GM19043 (cell line): ENCODE measurements around the gene SOHLH1.
"Not testable (repeated sequence)": the region's sequence is repeated elsewhere in the genome, so short reads cannot be mapped to it uniquely, and the experiment has no call there.

Experiments
- ATAC-seq: cut with Tn5 transposase; IDR thresholded peaks from one replicate; pipeline ENCODE4 v1.9.1; 2021; ENCODE audit warnings: low read depth; ENCODE audit not compliant: unreplicated experiment

SOHLH1 gene

DNA sequence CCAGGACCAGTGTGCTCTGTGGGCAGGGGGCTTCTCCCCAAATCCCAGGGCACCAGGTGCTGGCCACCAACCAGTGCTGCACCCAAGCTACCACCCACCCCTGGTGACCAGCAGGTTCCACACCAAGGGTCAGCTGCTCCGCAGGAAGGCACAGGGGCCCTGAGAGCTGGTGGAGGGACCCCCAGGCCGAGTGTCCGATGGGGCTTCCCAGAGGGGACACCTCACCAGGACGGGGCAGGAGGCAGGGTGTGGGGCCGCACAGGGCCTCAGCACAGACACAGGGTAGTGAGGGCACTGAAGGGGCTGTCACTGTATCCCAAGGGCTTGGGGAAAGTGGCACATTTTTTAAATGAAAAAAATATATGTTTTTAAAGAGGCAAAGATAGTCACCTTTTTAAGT, 18.1 kb downstream of the SOHLH1 start:
- ATAC-seq, result no peak

DNA sequence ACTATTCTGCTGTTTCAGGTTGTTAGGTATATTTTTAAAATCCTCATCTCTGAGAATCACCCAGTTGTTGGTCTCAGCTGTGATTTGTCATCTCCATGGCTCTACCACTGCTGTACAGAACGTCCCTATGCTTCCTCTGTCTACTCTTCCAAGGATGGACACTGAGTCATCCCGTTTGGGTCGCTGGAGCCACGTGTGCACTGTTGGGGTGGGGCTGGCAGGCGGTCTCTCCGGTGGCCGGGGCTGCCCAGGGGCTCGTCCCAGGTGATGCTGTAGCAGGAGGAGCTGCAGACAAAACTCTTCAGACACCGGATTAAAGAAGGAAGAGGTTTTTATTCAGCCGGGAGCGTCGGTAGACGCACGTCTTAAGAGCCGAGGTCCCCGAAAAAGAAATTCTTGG, 19.2 kb downstream of the SOHLH1 start:
- no peak for ATAC-seq

DNA sequence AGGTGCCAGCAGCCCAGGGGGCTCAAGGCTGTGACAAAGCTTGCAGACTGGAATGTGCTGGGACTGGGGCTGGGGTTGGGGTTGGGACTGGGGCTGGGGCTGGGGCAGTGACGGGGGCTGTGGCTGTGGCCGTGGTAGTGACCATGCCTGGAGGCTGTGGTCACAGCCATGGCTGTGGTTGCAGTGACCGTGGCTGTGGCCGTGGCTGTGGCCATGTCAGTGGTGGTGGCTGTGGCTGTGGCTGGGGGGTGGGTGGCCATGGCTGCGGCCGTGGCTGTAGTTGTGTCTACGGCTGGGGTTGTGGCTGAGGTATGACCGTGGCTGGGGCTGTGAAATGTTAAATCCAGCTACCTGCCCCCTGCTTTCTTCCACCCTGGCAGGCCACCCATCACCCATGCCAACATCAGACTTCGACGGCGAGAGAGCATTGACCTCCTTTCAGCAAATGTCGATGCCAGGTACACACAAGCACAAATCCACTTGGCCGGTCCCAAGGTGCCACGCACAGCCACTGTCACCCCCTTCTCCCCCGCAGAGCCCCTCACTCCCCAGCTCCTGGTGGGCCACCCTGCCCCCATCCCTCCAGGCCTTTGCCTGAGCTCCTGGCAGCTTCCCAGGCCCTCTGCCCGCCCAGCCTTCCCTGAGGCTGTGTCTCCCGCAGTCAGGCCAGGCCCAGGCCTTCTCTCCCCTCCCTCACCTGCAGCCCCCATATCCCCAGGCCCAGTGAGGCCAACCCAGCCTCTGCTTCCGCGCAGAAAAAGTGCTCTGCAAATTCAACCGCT, 20.9 kb downstream of the SOHLH1 start:
- ATAC-seq, result no peak

DNA sequence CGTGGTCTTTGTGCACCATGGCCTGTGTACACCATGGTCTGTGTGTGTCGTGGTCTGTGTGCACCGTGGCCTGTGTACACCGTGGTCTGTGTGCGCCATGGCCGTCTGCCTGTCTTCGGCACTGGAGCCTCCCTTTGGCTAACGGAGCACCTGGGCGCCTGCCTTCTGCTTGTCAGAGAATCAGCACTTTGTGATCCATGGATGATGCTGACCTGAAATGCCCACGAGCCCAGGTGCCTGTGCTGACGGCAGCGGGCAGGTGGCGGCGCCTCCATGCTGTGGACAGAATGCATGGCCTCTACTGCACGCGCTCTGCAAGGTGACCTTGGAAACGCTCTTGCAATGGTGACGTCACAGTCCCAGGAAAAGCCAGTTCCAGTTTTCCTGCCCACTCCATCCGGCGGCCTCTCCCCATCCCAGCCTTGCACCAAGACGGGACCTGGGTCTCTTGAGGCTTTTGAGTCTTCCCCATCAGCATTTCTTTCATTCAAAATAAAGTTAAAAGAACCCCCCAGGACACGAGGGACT, 21.6 kb downstream of the SOHLH1 start:
- ATAC-seq, result no peak

DNA sequence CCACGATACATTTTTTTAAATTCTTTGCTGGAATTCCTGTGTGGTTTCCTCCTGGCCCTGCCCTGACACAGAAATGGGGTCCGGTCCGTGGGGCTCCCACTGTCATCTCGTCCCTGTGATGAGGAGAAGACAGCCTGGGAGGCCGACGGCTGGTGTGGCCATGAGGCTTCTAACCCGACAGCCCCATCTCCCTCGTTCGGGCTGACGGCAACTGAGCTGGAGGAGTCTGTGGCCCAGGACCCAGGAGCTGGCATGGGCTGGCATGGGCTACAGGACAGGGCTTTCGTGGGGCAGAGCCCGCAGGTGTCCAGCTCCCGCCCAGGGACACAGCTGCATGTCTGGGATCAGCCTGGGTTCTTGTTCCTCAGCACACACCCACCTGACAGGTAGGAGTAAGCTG, 22.4 kb downstream of the SOHLH1 start:
- no peak for ATAC-seq

DNA sequence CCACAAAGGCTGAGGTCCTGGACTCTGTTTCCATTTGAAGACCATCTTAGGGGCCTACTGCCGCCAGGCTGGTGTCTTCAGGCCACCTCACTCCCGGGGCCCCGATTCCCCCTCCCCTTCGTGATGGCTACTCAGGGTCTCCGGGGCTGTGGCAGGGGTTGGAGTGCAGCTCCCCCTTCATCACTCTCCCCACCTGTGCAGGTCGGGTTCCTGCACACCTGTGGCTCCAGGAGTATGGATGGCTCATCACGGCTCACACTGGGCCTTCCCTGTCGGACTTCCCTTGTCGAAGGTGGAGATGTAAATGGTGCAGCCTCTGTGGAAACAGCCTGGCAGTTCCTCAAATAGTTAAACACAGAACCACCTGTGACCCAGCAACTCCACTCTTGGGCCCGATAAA, 24.3 kb downstream of the SOHLH1 start:
- no peak for ATAC-seq

DNA sequence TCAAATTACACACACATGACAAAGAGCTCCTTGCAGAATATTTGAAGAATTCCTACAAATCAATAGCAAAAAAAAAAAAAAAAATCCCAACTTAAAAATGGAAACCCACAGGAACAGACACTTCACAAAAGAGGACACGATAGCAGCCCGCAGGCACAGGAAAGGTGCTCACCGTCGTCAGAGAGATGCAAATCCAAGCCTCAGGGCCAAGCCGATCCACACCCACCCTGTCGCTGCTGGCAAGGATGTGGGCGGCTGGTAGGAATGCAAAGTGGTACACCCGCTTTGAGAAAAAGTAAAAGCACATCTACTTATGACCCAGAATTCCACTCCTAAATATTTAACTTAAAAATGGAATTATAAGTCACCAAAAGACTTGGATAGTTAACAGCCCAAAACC, 25.3 kb downstream of the SOHLH1 start:
- ATAC-seq, result no peak

DNA sequence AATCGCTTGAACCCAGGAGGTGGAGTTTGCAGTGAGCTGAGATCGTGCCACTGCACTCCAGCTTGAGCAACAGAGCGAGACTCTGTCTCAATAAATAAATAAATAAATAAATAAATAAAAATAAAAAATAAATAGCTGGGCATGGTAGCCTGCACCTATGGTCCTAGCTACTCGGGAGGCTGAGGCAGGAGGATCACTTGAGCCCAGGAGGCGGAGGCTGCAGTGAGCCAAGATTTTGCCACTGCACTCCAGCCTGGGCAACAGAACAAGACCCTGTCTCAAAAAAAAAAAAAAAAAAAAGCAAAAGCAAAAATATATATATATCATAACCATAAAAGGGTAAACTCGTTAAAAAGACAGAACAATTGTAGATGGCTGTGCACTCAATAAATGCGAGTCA, 26.5 kb downstream of the SOHLH1 start:
- not testable (repeated sequence) for ATAC-seq

DNA sequence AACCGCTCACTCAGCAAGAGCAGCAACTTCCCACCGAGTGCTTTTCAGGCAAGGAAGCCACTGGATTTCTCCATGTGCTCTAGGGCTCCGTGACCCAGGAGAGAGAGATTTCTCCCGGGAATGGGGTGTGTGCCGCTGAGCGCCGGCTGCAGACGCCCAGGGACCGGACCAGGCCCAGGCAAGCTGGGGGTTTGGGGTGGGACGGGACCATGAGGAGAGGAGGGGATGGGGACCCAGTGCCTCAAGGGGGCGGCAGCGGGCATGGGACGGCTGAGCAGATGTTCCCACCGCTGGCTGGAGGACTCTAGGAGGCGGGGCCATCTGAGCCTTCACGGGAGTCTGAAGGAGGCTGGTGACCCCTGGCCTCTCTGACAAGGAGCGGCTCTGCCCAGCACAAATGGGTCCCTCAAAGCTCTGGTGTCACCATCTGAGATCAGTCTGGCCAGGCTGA, 27.7 kb downstream of the SOHLH1 start:
- ATAC-seq, result no peak

DNA sequence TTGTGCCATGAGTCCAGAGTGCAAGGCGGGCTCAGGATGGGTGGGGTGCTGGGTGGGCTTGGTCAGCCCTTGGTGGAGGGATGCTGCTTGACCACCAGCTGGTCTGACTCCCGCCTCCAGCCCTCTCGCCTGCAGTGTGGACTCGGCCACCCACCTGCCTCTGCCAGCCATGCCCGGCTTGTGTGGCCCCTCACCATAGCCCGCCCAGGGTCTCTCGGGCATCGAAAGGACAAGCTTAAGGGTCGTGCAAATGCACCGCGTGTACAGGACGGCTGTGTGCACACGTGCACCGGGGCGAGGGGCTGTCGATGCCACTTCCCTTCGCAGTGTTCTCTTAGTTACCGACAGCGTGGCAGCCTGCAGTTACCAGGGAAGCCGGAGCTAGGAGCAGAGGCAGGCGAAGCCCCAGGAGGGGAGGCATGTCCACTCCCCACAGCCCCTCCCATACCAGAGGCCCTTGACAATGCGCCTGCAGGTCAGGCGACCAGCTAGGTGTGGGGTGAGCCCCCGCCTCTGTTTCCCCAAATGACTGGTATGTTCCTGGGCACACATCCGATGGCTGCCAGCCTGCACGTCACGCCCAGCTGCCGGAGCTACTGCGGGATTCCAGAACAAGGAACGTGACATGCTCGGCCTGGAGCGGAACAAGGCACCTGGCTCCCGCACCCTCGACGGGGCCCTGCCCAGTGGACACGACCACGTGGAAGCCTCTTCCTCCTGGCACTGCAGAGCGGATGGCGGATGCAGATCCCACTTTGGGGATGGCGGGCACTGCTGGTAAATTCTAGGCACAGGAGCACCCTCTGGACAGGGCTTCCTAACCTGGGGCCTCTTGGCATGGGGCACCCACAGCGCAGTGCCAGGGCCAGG, 28.3 kb downstream of the SOHLH1 start:
- ATAC-seq, result no peak

DNA sequence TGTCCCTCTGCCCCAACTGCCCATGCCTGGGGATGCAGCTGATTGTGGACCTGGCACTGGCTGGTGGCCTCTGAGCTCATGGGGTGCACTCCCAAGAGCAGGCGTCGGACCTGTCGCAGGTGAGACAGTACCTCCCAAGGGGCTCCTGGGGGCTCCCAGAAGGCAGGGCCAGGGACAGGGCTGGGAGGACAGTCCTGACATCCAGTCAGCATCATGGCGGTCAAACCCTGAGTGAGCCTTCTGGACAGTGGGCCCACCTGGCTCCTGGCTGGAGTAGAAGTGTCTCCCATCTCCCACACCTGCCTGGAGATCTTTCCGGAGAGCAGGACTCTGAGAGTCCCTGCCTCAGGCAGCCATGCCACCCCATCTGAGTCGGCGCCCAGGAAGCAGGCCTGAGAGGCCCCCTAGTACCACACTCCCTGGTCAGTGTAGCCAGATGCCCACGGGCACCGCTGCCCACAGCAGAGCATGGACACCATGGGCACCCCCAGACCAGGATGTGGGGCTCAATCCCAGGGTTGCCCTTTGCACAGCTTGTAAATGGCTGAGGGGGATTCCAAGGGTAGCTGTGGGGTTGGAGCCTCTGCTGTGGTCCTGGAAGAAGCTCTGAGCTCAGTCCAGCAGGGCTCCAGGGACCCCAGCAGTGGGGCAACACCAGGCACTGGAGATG, 29.5 kb downstream of the SOHLH1 start:
- ATAC-seq, result no peak

DNA sequence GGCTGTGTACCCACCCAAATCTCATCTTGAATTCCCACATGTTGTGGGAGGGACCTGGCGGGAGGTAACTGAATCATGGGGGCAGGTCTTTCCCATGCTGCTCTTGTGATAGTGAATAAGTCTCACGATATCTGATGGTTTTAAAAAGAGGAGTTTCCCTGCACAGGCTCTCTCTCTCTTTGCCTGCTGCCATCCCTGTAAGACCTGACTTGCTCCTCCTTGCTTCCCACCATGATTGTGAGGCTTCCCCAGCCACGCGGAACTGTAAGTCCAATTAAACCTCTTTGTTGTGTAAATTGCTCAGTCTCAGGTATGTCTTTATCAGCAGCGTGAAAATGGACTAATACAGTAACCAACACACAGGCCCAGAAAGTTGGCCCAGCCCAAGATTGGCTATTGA, 30.3 kb downstream of the SOHLH1 start:
- not testable (repeated sequence) for ATAC-seq

DNA sequence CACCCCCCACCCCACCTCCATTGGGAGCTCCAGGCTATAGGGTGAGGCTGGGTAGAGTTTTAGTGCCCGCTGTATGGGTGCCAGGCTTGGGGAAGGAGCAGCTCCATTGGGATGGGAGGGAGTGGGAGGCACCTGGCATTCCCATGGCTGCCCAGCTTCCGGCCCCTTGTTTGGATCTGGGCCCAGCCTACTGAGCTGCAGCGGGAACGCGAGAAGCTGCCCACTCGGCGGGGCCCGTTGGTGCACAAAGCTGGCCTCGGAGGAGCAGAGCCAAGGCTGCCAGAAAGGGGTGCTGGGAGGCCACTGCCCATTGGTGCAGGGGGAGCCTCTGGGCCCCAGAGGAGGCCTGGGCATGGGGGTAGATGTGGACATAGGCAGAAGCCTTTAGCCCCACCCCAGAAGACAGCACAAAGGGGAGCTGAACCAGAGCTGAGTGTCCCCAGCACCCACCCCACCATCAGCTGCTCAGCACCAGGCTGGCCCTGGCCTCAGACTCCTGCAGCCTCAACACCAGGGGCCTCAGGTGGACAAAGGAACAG, 31.7 kb downstream of the SOHLH1 start:
- no peak for ATAC-seq

DNA sequence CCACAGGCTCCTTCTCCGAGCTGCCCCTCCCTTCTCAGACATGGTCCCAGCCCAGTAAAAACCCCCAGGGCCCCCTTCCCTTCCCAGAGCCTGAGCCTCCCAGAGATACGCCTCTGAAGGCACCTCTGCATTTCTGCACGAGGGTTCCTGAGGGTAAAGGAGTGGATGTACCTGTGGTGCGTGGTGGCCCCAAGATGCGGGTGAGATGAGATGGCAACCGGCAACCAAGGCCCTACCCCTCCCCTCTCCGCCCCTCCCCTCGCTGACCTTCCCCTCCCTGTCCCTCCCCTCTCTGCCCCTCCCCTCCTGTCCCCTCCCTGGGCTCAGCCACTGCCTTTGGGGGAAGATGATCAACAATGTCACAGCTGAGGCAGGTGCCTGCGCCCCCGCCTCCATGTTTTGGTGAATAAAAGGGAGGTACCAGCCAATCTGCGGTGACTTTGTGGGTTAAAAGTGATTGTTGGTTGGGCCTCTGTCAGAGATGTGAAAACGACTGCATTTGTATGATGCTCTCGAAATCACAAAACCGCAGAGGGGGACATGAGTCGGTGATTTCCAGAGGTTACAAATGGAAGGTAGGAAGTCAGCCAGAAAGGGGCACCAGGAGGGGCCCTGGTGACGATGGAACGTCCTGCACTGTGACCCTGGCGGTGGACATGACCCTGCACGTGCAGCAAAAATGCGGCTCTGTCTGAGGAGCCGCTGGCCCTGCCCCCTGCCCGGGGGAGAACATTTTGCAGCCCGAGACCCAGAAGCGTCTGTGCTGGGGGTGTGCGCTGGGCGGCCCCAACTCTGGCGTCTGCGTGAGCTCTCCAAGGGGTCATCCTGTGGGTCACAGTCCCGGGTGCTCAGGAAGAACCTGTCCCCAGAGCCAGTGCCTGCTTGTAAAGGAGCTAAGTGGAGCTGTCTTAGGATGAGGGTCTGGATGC, 32.5 kb downstream of the SOHLH1 start:
- no peak for ATAC-seq

DNA sequence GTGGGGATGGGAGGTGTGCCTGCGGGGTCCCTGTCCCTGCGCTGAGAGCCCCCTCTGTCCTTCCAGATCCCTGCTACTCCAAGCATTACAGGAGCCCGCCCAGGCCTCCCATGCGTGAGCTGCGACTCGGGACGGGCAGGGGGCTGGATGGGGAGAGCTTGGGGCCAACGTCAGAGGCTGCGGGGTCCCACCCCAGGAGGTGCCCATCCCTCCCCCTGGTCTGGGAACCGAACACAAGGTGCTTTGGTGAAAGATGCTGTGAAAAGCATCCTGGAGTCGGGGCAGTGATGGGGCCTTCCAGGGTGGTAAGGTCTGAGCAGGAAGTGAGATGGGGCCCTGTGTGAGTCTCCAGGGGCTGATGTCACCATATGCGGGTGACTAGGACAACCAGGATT, 33.5 kb downstream of the SOHLH1 start:
- ATAC-seq, result no peak

DNA sequence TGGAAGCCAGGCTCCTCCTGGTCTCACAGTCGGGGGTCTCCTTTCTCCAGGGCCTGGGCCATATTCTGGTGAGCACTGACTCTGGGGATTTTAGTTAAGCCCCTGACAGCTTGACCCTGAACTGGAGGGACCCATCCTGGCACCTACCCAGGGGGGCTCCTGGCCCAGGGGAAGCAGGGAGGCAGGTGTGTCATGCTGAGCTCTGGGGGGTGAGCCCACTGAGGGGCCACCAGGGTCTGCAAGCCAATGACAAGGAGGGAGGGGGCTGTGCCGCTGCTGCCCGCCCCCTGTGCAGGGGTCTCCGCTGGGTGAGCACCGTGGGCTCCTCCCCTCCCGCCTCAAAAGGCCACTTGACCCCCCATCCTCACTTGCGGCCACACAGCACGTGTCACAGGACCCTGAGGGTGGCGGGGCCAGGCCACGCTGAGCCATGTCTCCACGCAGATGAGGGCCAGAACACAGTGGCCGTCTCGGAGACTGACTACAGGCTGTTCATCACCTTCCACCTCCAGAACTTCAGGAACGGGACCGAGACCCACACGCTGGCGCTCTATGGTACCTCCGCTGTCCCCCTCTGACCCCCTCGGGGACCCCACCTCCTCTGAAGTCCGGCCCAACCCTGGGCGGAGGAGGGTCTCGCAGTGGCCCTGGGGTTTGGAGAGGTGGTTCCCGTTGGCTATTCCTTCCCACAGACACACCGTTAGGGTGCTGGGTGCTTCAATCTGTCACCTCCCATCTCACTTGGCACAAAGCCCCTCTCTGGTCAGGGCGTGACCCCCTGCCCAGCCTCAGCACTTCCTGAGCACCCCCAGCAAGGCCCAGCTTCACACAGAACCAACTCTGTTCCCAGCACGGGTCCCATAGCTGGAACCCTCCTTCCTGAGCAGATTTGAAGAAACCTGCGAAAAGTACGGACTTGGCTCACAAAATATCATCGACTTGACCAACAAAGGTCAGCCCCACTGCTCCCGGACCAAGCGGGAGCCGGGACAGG, 34.2 kb downstream of the SOHLH1 start:
- ATAC-seq, result no peak

DNA sequence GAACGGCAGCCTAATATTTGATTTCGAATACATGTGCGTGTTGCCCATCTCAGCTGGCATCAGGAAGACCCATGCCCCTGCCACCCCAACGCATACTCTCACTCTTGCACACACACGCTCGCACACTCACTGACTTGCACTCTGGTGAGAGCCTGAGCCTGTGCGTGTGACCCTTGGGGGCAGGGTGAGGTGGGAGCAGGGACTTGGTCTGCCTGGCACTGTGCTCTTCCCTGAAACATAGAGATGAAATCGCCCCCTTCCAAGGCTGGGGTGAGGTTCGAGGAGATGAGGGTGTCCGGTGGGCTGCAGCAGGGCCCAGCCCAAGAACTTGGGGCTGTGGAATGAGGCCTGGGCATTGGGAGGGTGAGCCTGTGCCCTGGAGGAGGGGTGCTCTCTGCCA, 35.0 kb downstream of the SOHLH1 start:
- no peak for ATAC-seq

DNA sequence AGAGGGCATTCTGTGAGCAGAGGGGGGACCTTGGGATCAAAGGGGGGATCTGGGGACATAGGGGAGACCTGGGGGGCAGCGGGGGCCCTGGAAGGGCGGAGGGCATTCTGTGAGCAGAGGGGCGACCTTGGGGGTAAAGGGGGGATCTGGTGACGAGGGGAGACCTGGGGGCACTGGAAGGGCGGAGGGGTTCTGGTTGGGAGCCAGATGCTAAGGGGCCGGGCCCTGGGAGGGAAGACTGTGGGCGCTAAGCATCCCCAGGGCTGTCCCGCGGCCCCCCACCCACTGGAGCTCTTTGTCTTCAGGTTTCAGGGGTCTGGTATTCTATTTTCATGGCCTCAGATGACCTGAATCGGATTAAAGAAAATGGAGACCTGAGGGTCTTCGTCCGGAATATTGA, 35.4 kb downstream of the SOHLH1 start:
- no peak for ATAC-seq

DNA sequence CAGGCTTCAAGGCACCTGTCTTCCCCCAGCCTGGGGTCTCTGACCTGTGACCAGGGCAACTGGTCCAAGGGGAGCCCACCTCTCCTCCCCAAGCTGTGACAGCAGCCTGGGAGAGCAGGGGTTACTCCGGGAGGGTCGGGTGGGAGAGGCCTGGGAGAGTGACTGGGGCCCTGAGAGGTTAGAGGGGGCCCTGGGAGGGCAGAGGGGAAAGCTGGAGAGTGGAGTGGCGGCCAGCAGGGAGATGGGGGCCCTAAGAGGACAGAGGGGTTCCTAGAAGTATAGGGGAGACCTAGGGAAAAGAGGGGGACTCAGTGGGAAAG, 35.9 kb downstream of the SOHLH1 start:
- no peak for ATAC-seq
